Skin of body (tissue), 2 donors: Measurements from ENCODE around the gene ZNF222. TPM values are rescaled to one million over a fixed set of nuclear protein-coding genes. Genes with fewer than 3 reads are reported as not detected.

ENCODE experiments used
- DNase-seq: peaks from one replicate; lab custom pipeline; 2025; lab: John Stamatoyannopoulos, UW
- total RNA-seq: library from RNA; depleted of rRNA; stranded (reverse); fragments of >200 nt; gene quantifications from one replicate; pipeline ENCODE4 v1.2.3, GENCODE V29; 2014

The ZNF222 gene
- 5.3 TPM for total RNA-seq

GRCh38 chr19:44025217-44025936, at the start of gene ZNF222:
Gene ZNF222, plus strand, starts transcription at chr19:44025379. Its CDS starts 58 bp downstream, at chr19:44025437.
- peak; percentile 85 for DNase-seq

GRCh38 chr19:43976732-43977131, 48.4 kb upstream of the ZNF222 start:
- no peak for DNase-seq

GRCh38 chr19:43983544-43983911, 41.7 kb upstream of the ZNF222 start:
- no peak for DNase-seq

GRCh38 chr19:43983912-43984686, 41.1 kb upstream of the ZNF222 start, which contains the start of gene ZNF155:
Gene ZNF155, plus strand, starts transcription at chr19:43984188. Its CDS starts 4,356 bp downstream, at chr19:43988544.
- peak; percentile 97 for DNase-seq

GRCh38 chr19:43984687-43985000, 40.5 kb upstream of the ZNF222 start:
- DNase-seq = no peak

- DNase-seq = no peak
Observed at GRCh38 chr19:43997631-43998290, 27.4 kb upstream of the ZNF222 start.

GRCh38 chr19:44002212-44002565, 23.0 kb upstream of the ZNF222 start:
- no peak for DNase-seq

- DNase-seq = peak; percentile 96
Observed at GRCh38 chr19:44002566-44003460, 22.4 kb upstream of the ZNF222 start, which contains the start of gene ZNF230. Gene ZNF230, plus strand, starts transcription at chr19:44002957. Its CDS starts 4,122 bp downstream, at chr19:44007079.

- DNase-seq = no peak
Observed at GRCh38 chr19:44003461-44004009, 21.6 kb upstream of the ZNF222 start.

GRCh38 chr19:44005973-44006372, 19.2 kb upstream of the ZNF222 start:
- no peak for DNase-seq

- no peak for DNase-seq
Observed at GRCh38 chr19:44007473-44007872, 17.7 kb upstream of the ZNF222 start.

- no peak for DNase-seq
Observed at GRCh38 chr19:44010468-44010867, 14.7 kb upstream of the ZNF222 start.

- DNase-seq = no peak
Observed at GRCh38 chr19:44019498-44019897, 5.7 kb upstream of the ZNF222 start.

GRCh38 chr19:44021221-44021620, 4.0 kb upstream of the ZNF222 start:
- DNase-seq = no peak

- DNase-seq = no peak
Observed at GRCh38 chr19:44024900-44025216, 321 bp upstream of the ZNF222 start.

GRCh38 chr19:44026622-44027021, 1.4 kb downstream of the ZNF222 start:
- DNase-seq = no peak

GRCh38 chr19:44032001-44032610, 6.9 kb downstream of the ZNF222 start:
- no peak for DNase-seq

GRCh38 chr19:44042147-44042546, 17.0 kb downstream of the ZNF222 start:
- DNase-seq = no peak

- no peak for DNase-seq
Observed at GRCh38 chr19:44050740-44051649, 25.8 kb downstream of the ZNF222 start.
